NB4 (cell line): ENCODE results near the gene KIAA1191.

Experiments used
- POLR2A ChIP-seq: IDR thresholded peaks from 2 replicates; pipeline ENCODE4 v1.6.1; 2011; ENCODE audit warnings: mild to moderate bottlenecking; ENCODE audit not compliant: insufficient read length; ENCODE audit errors: extremely low read depth
- TF ChIP-seq, protein P1 (sequence below): IDR thresholded peaks from one replicate; pipeline ENCODE4 v1.5.1; 2012; ENCODE audit warnings: low read depth, low read length
- TF ChIP-seq, protein P2 (sequence below): IDR thresholded peaks from 2 replicates; pipeline ENCODE4 v1.6.1; 2011; ENCODE audit warnings: low read depth, low read length

DNA sequence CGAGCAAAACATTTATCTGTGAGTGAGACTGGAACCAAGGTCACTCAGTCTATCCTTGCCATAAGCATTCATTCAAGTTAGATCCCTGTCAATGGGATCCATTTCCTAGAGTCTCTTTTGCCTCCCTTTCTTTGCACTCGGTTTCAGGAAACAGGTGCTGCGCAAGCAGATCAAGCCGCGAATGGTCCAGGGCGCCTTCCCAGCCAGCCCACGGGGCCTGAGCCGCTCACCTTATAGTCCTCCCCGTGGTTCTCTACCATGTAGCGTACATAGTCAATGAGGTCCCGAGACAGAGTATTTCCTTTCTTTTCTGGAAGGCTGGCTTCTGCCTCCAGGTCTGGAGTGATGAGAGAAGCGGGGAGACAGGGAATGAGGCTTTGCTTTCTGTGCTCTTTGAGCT lies 23.4 kb upstream of the KIAA1191 start:
- TF ChIP-seq, protein P1, sequence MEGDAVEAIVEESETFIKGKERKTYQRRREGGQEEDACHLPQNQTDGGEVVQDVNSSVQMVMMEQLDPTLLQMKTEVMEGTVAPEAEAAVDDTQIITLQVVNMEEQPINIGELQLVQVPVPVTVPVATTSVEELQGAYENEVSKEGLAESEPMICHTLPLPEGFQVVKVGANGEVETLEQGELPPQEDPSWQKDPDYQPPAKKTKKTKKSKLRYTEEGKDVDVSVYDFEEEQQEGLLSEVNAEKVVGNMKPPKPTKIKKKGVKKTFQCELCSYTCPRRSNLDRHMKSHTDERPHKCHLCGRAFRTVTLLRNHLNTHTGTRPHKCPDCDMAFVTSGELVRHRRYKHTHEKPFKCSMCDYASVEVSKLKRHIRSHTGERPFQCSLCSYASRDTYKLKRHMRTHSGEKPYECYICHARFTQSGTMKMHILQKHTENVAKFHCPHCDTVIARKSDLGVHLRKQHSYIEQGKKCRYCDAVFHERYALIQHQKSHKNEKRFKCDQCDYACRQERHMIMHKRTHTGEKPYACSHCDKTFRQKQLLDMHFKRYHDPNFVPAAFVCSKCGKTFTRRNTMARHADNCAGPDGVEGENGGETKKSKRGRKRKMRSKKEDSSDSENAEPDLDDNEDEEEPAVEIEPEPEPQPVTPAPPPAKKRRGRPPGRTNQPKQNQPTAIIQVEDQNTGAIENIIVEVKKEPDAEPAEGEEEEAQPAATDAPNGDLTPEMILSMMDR, result no peak
- no peak for TF ChIP-seq POLR2A
- TF ChIP-seq, protein P2, sequence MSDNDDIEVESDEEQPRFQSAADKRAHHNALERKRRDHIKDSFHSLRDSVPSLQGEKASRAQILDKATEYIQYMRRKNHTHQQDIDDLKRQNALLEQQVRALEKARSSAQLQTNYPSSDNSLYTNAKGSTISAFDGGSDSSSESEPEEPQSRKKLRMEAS, result no peak
